ELR (cell line): ENCODE results near the gene C1orf174.

Experiments used
- DNase-seq: peaks from one replicate; pipeline ENCODE4 v3.0.0-alpha.2; 2015; ENCODE audit warnings: low read depth

C1orf174 gene

DNA sequence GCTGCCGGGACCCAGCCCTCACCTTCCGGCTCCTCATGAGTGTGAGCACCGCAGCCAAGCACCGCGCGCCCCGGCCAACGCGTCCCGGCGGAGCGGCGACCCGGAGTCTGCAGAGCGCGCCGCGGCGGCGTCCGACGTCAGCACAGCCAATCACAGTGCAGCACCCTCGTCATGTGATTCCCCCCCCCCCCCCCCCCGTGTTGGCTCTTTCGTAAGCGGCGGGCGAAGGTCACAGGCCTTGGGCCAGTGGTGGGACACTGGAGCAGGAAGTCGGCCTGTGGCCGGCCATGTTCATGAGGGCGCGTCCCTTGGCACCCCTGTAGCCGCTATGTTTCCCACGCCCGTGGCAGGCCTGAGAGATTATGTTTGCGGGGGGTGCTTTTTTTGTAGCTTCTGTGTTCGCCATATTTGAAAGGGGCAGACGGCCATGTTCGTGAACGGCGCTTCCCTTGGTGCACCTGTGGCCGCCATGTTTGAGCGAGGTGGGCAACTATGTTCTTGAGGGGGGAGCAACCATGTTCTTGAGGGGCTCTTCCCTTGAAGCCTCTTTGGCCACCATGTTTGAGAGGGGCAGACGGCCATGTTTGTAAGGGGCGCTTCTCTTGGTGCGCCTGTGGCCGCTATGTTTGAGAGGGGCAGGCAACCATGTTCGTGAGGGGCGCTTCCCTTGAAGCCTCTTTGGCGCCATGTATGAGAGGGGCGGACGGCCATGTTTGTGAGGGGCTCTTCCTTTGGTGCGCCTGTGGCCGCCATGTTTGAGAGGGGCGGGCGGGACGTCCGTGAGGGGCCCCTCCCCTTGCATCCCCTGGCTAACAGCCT, at the start of gene C1orf174:
Gene C1orf174, minus strand, starts transcription at position 123 of the 819 bp plus-strand sequence. Its CDS starts 86 bp downstream, at position 37.
- DNase-seq = peak; percentile 94

DNA sequence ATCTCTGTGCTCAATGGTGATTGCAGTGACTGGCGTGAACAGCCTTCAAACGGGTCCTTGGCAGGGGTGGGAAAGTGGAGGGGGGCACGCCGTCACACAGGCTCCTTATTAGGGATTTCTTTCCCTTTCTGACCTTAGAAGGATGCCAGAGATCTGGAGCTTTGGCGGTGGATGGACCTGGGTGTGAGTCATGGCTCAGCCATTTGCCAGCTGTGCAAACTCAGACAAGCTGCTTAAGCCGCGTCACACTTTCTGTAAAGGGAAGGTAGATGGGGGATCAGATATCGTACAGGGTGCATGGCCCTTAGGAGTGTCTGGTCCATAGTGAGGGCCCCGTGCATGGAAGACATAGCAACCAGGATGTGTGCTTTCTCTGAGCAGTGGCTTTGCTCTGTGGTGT, 48.3 kb upstream of the C1orf174 start:
- DNase-seq = no peak

- no peak for DNase-seq
Observed at GRCh38 chr1:3945916-3946840, 46.1 kb upstream of the C1orf174 start.

GRCh38 chr1:3945222-3945621, 45.1 kb upstream of the C1orf174 start:
- DNase-seq = no peak

- no peak for DNase-seq
Observed at GRCh38 chr1:3944578-3945125, 44.6 kb upstream of the C1orf174 start.

DNA sequence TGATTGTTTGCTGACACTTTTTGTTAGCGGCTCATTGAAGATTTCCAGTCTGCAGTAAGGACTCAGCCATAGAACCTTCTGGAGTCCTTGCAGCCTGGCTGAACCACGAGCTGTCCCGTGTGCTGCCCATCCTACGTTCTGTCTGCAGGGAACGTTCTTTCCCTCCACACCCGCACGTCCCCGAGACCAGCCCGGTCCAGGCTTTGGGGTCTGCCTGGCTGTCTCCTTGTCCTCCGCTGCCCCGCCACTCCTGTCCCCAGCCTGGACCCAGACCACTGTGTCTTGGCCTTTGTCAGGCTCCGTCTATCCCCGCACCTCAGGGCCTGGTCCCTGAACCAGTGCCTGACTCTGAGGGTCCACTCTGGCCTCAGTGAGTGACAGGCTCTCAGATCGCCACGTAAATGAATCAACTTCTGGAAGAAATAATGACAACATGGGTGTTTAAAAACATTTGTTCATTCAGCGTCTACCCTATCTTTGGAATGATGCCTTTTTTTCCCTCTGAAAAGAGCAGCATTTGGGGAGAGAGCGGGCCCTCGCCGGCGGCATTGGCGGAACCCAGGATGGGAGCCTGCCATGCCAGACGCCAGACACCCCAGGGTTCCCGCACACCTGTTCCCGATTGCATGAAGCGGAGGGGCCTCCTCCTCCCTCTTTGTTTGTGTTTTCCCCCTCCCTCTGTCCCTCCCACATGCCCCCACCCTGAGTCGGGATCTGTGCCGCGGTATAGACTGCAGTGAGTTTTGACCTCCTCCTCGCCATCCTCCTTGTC, 43.9 kb upstream of the C1orf174 start:
- DNase-seq = no peak

DNA sequence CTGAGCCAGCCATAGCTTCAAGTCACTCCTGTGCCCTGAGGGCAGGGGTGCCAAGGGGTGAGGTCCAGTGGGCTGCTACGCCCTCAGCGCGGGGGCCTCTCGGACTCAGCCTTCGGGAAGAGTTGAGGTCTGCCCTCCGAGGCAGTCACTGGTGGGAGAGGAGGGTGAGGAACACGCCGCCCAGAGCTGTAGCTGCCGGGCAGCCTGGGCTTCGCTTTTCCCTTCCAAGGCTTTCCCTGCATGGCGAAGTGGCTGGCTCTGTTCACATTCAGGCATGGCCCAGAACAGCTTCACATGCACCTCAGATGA, 43.0 kb upstream of the C1orf174 start:
- DNase-seq = no peak

DNA sequence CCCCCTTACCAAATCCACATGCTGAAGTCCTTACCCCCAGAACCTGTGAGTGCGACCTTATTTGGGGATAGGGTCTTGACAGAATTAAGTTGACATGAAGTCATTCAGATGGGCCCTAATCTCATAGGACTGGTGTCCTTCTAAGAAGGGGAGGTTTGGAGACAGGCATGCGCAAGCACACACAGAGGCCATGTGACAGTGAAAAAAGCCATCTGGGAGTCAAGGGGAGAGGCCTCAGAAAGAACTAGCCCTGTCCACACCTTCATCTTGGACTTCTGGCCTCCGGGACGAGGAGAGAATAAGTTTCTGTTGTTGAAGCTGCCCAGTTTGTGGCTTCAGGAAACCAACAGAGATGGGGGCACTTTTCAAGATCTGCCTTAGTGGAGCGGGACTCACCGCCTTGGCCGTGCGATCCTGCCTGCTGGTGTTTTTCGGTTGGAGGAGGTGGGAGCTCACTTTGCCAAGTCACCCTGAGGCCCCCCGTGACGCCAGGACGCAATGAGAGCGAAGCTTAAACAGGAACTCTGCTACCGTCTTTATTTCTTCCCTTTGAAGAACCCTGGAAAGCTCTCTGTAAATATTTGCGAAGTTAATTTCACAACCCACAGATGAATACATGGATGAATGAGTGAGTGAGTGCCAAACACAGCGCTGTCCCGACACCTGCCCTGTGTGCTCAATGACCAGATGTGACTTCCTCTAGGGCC, 42.5 kb upstream of the C1orf174 start:
- no peak for DNase-seq

DNA sequence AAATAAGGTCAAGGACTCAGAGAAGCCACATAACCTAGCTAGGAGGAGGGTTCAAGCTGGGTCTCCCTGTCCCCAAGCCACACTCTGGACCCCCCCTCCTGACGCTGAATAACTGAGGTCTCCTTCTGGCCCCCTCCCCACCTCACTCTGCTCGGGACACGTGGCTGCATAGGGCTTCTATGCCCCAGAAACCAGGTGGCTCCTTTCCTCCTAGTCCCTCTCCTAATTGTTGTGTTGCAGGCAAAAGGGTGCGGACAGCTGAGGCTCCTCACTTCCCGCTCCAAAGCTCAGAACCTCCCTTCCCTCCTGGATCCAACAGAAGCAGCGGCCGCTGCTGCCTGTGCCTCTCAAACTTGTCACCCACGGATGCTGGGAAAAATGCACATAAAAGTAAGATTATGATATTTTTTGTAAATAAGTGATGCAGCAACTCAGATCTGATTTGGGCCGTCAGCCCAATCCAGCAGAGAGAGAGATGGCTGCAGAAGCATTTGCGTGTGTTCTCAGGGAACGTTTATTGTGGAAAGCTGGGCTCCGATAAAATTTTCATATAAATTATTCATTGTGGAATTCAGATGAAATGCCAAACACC, 40.8 kb upstream of the C1orf174 start:
- no peak for DNase-seq

DNA sequence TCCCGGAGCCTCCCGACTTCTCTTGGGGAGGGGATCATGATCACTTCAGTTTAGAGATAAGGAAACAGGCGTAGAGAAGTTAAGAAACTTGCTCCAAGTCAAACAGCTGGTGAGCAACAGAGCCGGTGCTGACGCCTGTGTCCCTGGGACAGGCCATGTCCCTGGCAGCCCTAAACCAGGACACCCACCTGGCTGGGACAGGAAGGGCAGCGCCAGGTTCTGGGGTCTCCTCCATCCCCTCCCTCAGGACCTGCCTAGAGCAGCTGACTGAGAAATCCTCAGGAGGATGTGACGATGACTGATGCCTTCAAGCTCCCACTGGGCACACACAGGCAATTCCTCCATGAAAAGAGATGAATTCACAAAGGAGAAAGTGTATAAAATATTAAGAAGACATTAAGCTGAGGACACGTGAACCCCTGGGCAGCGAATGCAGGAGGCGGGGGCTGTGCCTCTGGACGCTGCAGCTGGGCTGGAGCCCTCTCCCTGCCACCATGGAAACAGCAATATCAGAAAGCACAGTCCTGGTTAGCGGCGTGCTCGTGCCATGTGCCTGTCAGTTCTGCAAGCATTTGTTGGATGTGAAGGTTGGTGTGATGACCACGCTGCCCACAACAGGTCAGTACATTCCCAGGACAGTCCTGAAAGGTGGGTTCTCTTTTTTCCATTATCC, 40.1 kb upstream of the C1orf174 start:
- no peak for DNase-seq

- no peak for DNase-seq
Observed at GRCh38 chr1:3939242-3940080, 39.4 kb upstream of the C1orf174 start.

DNA sequence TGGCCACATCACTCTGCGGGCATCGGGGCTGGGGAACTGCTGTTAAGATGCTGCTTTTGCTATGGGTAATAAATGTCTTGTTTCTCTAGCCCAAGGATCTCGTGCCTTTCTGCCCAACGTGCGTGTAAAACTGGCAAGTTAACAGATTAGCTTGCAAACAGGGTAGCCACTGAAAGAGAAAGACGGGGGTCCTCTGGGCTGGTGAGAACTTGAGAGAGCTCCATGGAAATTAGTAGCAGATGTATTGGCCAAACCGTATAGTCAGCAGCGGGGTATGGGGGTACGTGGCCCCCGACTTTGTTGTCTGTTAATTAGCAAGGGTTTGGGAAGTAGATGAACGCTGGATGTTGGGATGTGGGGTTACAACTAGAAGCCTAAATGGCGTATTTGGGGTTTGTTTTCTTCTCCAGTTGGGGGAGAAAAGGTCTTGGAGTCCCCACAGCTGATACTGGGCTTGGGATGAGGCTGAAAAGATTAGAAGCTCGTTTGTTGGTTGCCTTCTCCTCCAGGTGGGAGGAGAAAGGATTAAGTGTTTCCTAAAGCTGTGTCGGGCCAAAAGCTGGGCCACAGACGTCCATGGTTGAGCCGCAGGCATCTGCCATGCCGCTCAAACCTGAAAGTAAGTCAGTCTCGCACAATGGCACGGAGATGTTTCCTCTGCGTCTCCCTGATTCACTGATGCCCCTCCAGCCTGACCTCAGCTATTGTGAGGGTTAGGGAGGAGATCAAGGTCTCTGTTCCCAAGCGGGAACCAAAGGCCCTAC, 32.3 kb upstream of the C1orf174 start:
- no peak for DNase-seq

DNA sequence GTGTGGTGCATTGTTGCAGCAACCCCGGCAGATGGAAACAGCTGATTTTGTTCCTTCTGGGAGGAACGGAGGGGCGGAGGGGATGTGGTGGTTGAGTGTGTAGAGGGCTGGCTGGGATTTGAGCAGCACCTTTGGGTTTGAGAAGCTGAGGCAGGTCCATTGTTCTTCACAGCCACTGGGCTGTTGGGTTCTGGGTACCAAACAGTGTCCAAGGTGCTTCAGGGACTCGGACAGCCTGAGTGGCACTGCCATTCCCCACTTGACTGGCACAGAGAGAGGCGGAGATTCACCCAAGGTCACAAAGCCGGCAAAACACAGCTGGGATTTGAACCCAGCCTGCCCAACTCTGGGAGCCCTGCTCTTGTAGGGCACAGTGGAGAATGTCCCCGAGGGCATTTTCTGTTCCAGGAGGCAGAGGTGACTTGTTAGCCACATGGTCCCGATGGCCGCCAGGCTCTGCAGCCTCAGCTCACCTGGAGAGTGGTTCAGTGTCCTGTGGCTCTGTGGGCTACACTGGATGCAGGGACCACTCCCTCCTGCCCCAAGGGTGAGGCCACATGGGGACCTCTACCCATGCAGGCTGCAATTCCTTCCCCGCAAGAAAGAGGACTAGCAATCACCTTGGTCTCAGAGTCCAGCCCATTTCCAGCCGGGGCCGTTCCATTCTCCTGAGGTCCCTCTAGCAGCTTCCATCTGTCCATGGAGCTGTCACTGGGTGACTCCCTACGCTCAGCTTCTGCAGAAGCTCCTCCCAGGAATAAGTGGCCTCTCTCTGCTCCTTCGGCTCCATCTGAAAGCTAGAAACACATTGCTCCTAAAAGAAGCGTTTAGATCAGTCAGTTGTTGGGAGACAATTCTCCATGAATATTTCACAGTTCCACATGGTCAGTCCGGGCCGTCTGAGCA, 31.2 kb upstream of the C1orf174 start:
- no peak for DNase-seq

DNA sequence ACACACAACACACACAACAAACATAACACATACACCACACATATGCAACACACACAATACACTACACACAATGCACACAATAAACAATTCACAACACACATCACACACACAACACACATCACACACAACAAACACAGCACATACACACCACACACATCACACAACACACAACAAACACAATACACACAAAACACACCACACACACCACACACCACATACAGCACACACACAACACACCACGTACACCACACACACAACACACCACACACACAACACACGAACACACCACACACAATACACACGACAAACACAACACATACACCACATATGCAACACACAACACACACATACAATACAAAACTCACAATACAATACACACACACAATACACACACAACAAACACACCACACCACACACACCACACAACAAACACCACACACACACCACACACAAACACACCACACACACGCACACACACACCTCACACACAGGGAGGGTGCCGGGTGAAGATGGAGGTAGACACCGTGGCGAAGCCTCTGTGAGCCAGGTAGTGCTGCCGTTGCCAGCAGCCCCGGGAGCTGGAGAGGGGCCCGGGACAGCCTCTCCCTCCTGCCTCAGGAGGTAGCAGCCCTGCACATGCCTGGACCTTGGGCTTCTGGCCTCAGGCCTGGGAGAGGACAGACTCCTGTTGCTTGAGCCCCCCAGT, 30.4 kb upstream of the C1orf174 start:
- no peak for DNase-seq

- no peak for DNase-seq
Observed at GRCh38 chr1:3929126-3929525, 29.1 kb upstream of the C1orf174 start.

- no peak for DNase-seq
Observed at GRCh38 chr1:3928586-3928985, 28.5 kb upstream of the C1orf174 start.

GRCh38 chr1:3926956-3927355, 26.9 kb upstream of the C1orf174 start:
- no peak for DNase-seq
